ENCODE data around the gene ACBD4. TPM values are rescaled to one million over a fixed set of nuclear protein-coding genes. Genes with fewer than 3 reads are reported as not detected.
A peak's percentile ranks its signal among the peaks of the same experiment; 100 is the strongest.

ACBD4 gene
- total RNA-seq, 2 experiments from 2014 or later = 12.4 to 12.6 TPM

DNA sequence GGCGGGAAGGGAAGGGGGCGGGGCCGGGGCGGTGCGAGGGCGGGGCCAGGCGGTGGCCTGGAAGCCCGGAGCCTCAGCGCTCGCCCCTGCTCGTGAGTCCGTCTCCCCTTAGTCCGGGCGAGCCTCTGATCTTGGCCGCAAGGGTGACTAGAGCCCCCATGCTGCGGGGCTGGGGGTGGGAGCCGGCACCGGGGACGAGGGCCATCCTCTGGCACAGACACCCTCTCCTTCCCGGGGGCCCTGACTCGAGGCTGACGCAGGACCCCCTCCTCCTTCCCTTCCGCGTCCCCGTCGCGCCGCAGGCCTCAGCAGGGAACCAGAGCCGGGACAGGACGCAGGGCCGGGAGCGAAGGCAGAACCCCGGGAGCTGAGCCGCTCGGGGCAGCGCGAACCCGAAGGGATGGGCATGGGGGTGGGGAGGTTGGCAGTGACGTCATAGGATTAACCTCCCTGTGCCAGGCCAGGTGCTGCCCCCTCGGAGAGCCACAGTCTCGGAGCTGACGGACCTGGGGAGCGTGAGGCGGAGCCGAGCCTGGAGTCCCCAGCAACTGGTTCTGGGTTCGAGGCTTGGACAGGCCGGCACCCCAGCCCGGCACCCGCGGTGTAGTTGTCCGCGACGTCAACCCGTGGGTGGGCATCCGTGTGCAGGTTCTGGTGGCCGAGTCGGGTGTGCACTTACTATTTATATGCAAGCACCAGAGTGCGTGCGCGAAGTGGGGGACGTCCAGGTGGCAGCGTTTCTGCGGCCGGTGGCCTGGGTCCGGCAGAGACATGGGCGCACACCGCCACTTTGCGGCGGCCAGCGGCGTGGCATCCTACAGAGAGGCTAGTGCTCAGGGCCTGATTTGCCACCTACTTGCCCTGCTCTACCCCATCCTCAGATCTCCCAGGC lies 2.7 kb upstream of the ACBD4 start:
- peak; percentile 56 for ATAC-seq
- Mint-ChIP-seq H3K9me3 (no peaks in the 10 kb centered on the region), H3K27me3 (no peaks in the 10 kb centered on the region), H3K4me3 (peak overlapping the region; percentile 85), H3K4me1 (ENCODE audit: low read depth) (peaks cover 12% of the 10 kb centered on the region), H3K27ac (peak overlapping the region; percentile 79), H3K36me3 (ENCODE audit: low read depth) (no peaks in the 10 kb centered on the region)
- TF ChIP-seq, protein P1, sequence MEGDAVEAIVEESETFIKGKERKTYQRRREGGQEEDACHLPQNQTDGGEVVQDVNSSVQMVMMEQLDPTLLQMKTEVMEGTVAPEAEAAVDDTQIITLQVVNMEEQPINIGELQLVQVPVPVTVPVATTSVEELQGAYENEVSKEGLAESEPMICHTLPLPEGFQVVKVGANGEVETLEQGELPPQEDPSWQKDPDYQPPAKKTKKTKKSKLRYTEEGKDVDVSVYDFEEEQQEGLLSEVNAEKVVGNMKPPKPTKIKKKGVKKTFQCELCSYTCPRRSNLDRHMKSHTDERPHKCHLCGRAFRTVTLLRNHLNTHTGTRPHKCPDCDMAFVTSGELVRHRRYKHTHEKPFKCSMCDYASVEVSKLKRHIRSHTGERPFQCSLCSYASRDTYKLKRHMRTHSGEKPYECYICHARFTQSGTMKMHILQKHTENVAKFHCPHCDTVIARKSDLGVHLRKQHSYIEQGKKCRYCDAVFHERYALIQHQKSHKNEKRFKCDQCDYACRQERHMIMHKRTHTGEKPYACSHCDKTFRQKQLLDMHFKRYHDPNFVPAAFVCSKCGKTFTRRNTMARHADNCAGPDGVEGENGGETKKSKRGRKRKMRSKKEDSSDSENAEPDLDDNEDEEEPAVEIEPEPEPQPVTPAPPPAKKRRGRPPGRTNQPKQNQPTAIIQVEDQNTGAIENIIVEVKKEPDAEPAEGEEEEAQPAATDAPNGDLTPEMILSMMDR (IDR thresholded peaks at IDR 0.05) = peak; percentile 78
- ChIA-PET POLR2A (interaction anchor here (0.9 to 1.6 kb wide), 2 partner anchors 8 to 16 kb away, joined by 4 to 8 read pairs; partner anchors contain the start of gene HEXIM1), CTCF (interaction anchor here (0.7 to 6.1 kb wide), 10 partner anchors 9 to 231 kb away, joined by 3 to 369 read pairs (median 4); partner anchors contain the start of gene HEXIM1)
- intact Hi-C loops (cut with micrococcal nuclease) = no loop called here
- peak; percentile 75 for DNase-seq

DNA sequence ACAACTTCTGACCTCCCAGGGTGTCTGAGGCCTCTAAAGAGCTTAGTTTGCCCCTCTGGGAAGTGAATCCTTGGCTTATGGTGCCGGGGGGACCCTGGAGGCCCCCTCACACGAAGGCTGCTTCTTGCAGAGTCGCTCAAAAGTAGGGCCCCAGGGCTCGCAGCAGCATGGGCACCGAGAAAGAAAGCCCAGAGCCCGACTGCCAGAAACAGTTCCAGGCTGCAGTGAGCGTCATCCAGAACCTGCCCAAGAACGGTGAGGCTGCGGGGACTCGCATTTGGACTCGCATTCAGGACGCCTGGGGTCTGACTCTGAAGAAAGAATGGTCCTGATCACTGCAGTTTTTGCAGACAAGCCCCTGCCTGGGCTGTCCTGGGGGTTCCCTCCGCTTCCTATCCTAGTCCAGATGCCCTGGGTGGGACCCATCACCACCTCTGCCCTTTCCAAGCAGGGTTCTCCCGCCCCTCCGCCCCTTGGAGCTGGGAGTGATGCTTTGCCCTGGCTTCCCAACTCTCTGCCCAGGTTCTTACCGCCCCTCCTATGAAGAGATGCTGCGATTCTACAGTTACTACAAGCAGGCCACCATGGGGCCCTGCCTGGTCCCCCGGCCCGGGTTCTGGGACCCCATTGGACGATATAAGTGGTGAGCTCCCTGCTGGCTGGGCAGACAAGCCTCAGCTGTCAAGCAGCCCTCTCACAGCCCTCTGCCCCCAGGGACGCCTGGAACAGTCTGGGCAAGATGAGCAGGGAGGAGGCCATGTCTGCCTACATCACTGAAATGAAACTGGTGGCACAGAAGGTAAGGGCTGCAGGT lies 698 bp downstream of the ACBD4 start:
- ChIA-PET POLR2A (interaction anchor here (0.6 to 3.9 kb wide), 7 partner anchors 8 to 178 kb away, joined by 3 to 64 read pairs (median 4); partner anchors contain the start of gene HEXIM1), CTCF (interaction anchor here (0.6 to 6.1 kb wide), 98 partner anchors 9 to 813 kb away, joined by 3 to 369 read pairs (median 5); partner anchors contain the start of genes FMNL1, HEXIM1, HEXIM2 and MAP3K14)
- intact Hi-C loops (cut with micrococcal nuclease) = loop anchor here (1.0 to 2.0 kb wide), 2 partner anchors 13 to 61 kb away; partner anchors contain the start of gene HEXIM1
- ATAC-seq = no peak
- Mint-ChIP-seq H3K9me3 (no peaks in the 10 kb centered on the region), H3K4me3 (peak overlapping the region; percentile 88), H3K4me1 (ENCODE audit: low read depth) (peaks cover 15% of the 10 kb centered on the region), H3K27me3 (no peaks in the 10 kb centered on the region), H3K36me3 (ENCODE audit: low read depth) (no peaks in the 10 kb centered on the region), H3K27ac (peak overlapping the region; percentile 86)
- TF ChIP-seq, protein P1 (IDR thresholded peaks at IDR 0.05) = no peak
- DNase-seq = peak; percentile 13

DNA sequence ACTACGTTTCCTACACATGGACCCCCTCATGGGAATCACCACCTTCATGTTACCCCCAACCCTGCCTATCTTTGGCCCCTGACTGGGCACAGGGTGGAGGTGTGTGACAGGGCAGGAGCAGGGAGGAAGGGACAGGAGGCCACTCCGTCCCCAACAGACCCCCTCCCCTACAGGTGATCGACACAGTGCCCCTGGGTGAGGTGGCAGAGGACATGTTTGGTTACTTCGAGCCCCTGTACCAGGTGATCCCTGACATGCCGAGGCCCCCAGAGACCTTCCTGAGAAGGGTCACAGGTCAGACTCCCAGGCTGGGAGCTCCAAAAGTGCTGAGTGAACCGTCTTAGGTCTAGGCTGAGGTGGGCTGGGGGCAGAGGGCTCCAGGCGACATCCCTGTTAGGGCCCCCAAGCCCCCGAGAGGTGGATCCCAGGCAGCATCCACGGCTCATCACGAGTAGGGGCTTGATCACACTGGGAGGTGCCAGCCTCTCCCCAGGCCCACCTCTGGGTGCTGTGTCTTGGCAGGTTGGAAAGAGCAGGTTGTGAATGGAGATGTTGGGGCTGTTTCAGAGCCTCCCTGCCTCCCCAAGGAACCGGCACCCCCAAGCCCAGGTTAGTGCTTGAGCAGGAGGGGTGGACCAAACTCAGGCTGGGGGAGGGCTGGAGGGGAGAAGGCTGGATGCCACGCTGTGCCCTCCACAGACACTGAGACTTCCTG lies 1.5 kb downstream of the ACBD4 start:
- Mint-ChIP-seq H3K27me3 (no peaks in the 10 kb centered on the region), H3K9me3 (no peaks in the 10 kb centered on the region), H3K27ac (no peak overlapping the region), H3K4me1 (ENCODE audit: low read depth) (peaks cover 15% of the 10 kb centered on the region), H3K4me3 (peak overlapping the region; percentile 88), H3K36me3 (ENCODE audit: low read depth) (no peaks in the 10 kb centered on the region)
- ATAC-seq (no peak), DNase-seq (no peak)
- CTCF ChIA-PET = interaction anchor here (1.0 to 6.1 kb wide), 4 partner anchors 13 to 99 kb away, joined by 4 to 369 read pairs (median 194); partner anchors contain the start of gene HEXIM1
- intact Hi-C loops (cut with micrococcal nuclease) = no loop called here
- POLR2A ChIA-PET = interaction anchor here (1.6 to 3.9 kb wide), 3 partner anchors 12 to 60 kb away, joined by 4 to 64 read pairs (median 4); partner anchors contain the start of gene HEXIM1
- TF ChIP-seq, protein P1 (IDR thresholded peaks at IDR 0.05) = no peak

DNA sequence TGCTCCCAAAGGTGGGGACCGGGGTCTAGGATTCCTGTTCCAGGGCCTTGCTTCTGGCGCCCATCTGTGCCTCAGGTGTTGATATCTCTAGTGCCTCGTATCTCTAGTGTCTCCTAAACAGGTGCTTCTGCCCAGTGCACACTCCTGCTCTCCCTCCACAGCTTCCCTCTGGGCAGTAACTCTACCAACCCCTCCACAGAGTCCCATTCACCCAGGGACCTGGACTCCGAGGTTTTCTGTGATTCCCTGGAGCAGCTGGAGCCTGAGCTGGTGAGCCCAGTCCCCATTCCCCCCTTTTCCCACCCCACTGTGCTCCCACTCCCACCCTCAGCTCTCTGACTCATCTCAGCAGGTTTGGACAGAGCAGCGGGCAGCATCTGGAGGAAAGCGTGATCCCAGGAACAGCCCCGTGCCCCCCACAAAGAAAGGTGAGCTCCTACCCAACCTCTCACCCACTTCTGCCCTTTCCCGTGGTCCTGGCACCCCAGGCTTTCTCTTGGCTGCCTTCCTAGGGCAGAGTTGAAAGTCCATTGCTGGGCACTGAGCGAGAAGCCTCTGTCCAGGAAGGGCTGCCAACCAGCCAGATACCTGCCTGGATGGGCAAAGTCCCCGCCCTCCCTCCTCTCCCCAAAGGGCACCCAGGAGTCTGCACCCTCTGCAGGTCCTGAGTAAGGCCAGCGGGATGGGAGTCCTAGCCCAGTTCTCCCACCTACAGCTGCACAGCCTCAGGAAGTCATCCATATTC lies 2.2 kb downstream of the ACBD4 start:
- H3K36me3 Mint-ChIP-seq (ENCODE audit: low read depth) = no peaks in the 10 kb centered on the region
- H3K4me3 Mint-ChIP-seq = no peak overlapping the region
- DNase-seq = no peak
- H3K27ac Mint-ChIP-seq = no peak overlapping the region
- no peak for ATAC-seq
- ChIA-PET POLR2A (interaction anchor here (3.9 kb wide), 1 partner anchor 12 kb away, joined by 64 read pairs; the partner anchor contains the start of gene HEXIM1), CTCF (interaction anchor here (2.5 to 5.3 kb wide), 2 partner anchors 13 to 60 kb away, joined by 14 to 352 read pairs; partner anchors contain the start of gene HEXIM1)
- H3K27me3 Mint-ChIP-seq = no peaks in the 10 kb centered on the region
- H3K4me1 Mint-ChIP-seq (ENCODE audit: low read depth) = peaks cover 16% of the 10 kb centered on the region
- H3K9me3 Mint-ChIP-seq = no peaks in the 10 kb centered on the region
- intact Hi-C loops (cut with micrococcal nuclease) = no loop called here
- TF ChIP-seq, protein P1 (IDR thresholded peaks at IDR 0.05) = no peak

Measured in activated CD8-positive, alpha-beta T cell treated with anti-CD3 and anti-CD28 coated beads for 36 hours (primary cell).